Fibroblast of skin of back (primary cell): Measurements from ENCODE around the gene IL10RB.

ENCODE experiments used
- DNase-seq: peaks from one replicate; pipeline ENCODE4 v3.0.0-alpha.2; 2013

Gene IL10RB

GRCh38 chr21:33339135-33339534 lies 73.0 kb downstream of the IL10RB start:
- DNase-seq = no peak

DNA sequence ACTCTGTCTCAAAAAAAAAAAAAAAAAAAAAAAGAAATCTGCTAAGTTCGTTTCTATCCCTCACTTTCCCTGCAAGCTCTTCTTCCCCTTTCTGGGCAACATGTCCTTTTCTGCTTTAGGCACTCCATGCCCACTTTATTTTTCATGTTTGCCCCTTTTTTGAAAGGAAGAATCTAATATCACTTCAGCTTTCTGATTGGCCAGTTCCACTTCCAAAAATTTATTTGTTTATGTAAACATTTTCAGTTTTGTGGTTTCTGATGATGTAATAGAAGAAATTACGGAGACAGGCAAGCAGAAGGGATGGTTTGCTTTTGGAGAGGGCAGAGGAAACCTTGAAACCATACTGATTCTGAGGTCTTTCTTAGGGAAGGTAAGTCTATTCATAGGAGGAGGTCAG lies 73.8 kb downstream of the IL10RB start:
- no peak for DNase-seq

DNA sequence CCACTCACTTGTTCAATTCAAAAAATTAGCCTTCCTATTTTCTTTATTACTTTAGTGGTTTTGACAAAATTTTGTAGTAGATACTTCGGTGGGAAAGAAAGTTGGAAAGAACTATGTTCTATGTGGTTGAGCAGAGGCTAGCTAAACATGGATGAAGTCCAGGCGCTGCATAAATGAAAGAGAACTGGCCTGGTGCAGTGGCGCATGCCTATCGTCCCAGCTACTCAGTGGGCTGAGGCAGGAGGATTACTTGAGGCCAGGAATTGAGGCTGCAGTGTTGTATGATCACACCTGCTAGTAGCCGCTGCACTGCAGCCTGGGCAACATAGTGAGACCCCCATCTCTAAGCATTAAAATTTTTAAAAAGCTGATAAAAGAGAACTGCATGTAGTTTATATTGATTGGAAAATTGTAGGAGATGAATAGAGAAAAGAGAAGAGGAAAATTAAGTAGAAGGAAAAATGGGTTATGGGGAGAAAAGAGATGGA lies 79.6 kb downstream of the IL10RB start:
- no peak for DNase-seq
